Measurements from ENCODE around the gene WWC2.

The WWC2 gene

DNA sequence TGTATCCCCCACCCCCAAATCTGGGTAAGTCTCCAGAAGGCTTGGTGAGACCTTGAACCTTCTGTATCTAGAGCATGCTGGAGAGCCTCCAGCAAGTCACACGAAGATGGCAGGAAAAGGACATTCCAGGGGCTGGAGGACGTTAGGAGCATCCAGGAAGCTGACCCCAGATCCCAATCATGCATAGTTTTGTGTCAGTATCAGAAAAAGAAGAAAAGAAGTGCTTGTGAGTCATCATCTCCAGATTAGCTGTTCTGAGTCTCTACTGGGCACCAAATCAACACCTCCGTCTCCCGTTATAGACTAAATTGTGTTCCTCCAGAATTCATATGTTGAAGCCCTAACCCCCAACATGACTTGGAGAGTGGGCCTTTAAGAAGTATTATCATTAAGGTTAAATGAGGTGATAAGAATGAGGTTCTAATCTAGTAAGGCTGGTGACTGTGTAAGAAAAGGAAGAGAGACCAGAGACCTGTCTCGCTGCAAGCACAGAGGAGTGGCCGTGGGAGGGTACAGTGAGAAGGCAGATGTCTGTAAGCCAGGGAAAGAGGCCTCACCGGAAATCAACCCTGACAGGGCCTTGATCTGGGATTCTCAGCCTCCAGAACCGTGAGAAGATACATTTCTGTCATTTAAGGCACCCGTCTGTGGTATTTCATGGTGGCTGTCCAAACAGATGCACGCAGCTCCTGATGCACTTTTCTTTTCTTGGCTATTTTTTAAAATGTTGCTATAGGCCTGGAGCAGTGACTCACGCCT is 261.3 kb downstream of the WWC2 start:
- DNase-seq: no peak

GRCh38 chr4:183362036-183362435 is 263.0 kb downstream of the WWC2 start:
- DNase-seq: no peak

DNA sequence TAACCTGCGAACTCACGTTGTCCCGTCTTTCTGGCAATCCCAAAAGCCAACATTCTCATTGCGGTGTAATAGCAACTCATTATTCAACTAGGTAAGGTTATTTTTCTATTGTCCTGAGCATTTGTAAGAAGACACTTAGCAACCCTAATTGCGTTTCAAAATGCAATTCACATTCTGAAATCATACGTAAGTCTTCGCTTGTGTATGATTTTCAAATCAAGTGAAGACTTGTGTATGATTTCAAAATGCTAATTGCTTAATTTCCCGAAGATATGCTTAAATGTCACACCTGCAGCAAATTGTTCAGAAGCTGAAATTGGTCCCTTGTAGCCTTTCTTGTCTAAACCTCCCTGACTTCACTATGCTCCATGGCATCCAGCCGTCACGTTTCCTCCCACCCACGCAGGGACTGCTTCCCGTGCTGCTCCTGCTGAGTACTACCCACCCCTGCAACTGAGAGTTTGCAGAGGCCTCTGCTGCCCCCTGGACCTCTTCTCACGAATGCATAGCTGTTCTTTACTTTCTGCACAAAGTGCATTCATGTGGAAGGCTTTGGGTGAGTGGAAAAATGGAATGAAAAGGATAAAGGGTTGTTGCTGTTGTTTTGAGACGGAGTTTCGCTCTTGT is 264.0 kb downstream of the WWC2 start:
- DNase-seq: no peak

DNA sequence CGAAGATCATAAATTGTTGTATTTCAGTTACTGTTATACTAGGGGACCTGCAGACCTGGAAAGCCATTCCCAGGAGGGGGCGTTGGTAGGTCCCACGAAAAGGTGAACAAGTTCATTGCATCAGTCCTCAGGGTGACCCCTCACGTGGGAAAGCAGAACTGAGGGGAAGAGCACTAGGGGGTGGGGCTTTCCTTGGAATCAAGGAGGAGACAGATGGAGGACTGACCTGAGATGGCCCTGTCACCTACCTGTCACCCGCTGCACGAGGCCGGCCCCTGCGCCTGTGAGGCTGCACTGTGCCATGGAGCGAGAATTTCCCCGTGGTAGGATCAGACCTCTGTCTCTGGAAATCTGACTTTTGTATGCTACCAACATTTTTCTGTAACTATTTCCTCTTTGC is 265.0 kb downstream of the WWC2 start:
- no peak for DNase-seq

DNA sequence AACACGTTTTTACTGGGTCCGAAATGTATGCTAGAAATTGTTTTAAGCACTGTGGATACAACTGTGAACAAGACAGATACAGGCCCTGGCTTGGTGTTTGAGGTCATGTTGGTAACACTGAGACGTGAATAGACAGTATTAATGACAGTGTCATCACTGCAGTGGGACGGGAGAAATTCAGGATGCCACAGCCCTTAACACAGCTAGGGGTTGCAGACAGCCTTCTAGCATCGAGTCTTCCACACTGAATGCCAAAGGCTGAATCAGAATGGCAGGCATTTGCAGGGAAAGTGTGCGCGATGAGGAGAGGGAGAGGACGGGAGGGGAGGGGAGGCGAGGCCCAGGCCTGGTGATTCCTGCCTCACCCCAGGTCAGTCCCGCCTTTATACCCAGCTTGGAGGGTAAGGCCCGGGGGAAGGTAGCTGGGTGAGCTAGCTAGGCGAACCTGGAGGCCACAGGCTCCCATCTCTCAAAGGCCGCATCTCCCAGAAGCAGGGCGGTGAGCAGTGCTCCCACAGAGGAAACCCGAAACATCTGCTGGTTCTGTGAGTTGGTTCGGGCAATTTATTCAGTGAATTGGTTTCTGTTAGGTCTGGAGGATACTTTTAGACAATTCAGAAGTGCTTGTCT is 267.3 kb downstream of the WWC2 start:
- no peak for DNase-seq

DNA sequence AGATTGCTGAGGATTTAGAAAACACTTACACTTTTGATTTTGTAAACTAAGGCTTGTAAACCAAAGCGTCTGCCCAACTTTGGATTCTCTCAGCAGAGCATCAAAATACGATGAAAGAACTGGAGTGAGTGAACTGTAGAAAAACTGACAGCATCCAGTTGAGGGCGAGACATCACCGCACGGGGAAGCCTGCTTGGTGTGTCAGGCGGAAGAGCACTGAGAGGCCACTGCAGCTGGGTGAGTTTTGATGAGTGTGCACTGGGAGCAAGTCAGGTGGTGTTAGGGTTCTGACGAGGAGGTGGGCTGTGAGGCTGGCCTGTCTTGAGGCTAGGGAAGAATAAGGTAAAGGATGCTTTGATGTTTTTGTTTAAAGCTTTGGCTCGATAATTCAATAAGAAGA is 270.0 kb downstream of the WWC2 start:
- no peak for DNase-seq
